IMR-90 (cell line): ENCODE data around the gene DOCK1. TPM values are rescaled to one million over a fixed set of nuclear protein-coding genes. Genes with fewer than 3 reads are reported as not detected.

Experiments used
- ATAC-seq: fragments of 200-7000 bp; cut with Tn5 transposase; 2 replicates; pipeline ENCODE4 v1.9.1; 2020; ENCODE audit warnings: low read depth, mild to moderate bottlenecking, moderate library complexity
- BruUV-seq: library from RNA; stranded (reverse); fragments of 400-500 nt; replicated peaks from 2 replicates; lab custom pipeline; 2021; lab: Mats Ljungman, UMichigan
- CTCF ChIA-PET: fragments of 300-600 bp; formaldehyde crosslinking; extraction: SDS; loops from one replicate; lab custom pipeline; 2021; ENCODE audit warnings: antibody characterized with exemption; lab: Yijun Ruan, JAX
- POLR2A ChIA-PET: fragments of 300-600 bp; sonication (Branson Sonifier 250); formaldehyde crosslinking; loops from one replicate; lab custom pipeline; 2022; ENCODE audit warnings: antibody characterized with exemption; ENCODE audit not compliant: unreplicated experiment; lab: Charles Lee
- DNase-seq: peaks from one replicate; pipeline ENCODE4 v3.0.0; 2013
- H2AFZ ChIP-seq: replicated peaks from 2 replicates; pipeline ENCODE3; 2013; ENCODE audit warnings: low read length, mild to moderate bottlenecking; ENCODE audit not compliant: poor library complexity
- H2AK5ac ChIP-seq: 2 replicates; pipeline ENCODE4 v1.6.1; 2013; ENCODE audit warnings: low read depth, low read length, inconsistent platforms
- H2AK9ac ChIP-seq: replicated peaks from 2 replicates; pipeline ENCODE3; 2013; ENCODE audit warnings: mild to moderate bottlenecking, low read depth, low read length, moderate library complexity; ENCODE audit not compliant: poor library complexity
- H2BK120ac ChIP-seq: 2 replicates; pipeline ENCODE4 v1.6.1; 2013; ENCODE audit warnings: low read depth, low read length, inconsistent platforms
- H2BK15ac ChIP-seq: 3 replicates; pipeline ENCODE4 v1.6.1; 2013; ENCODE audit warnings: low read depth, low read length, inconsistent platforms
- H2BK20ac ChIP-seq: 2 replicates; pipeline ENCODE4 v1.6.1; 2013; ENCODE audit warnings: low read depth, mild to moderate bottlenecking, inconsistent platforms, low read length, moderate library complexity
- H2BK5ac ChIP-seq: 2 replicates; pipeline ENCODE4 v1.6.1; 2013; ENCODE audit warnings: mild to moderate bottlenecking, low read depth, low read length, inconsistent platforms; ENCODE audit not compliant: poor library complexity, severe bottlenecking
- H3K14ac ChIP-seq: replicated peaks from 2 replicates; pipeline ENCODE4 v1.6.1; 2013; ENCODE audit warnings: low read depth, low read length, inconsistent platforms
- H3K18ac ChIP-seq: 2 replicates; pipeline ENCODE4 v1.6.1; 2013; ENCODE audit warnings: low read depth, low read length, control low read depth
- H3K23ac ChIP-seq: 2 replicates; pipeline ENCODE4 v1.6.1; 2013; ENCODE audit warnings: low read depth, low read length, inconsistent platforms
- H3K27ac ChIP-seq: 2 replicates; pipeline ENCODE4 v1.5.1; 2013; ENCODE audit warnings: mild to moderate bottlenecking, control low read depth, low read length; ENCODE audit not compliant: insufficient read depth
- H3K27me3 ChIP-seq: 2 replicates; pipeline ENCODE4 v1.6.1; 2013; ENCODE audit warnings: low read length; ENCODE audit not compliant: control insufficient read depth, insufficient read depth
- H3K36me3 ChIP-seq: 2 replicates; pipeline ENCODE4 v1.6.1; 2013; ENCODE audit warnings: low read length, mixed read lengths; ENCODE audit not compliant: control insufficient read depth, insufficient read depth
- H3K4ac ChIP-seq: 2 replicates; pipeline ENCODE4 v1.6.1; 2013; ENCODE audit warnings: low read depth, low read length, inconsistent platforms
- H3K4me1 ChIP-seq: 2 replicates; pipeline ENCODE4 v1.6.1; 2013; ENCODE audit warnings: low read length, mixed read lengths; ENCODE audit not compliant: control insufficient read depth, insufficient read depth
- H3K4me2 ChIP-seq: 2 replicates; pipeline ENCODE4 v1.6.1; 2013; ENCODE audit warnings: low read depth, mild to moderate bottlenecking, control low read depth, low read length, moderate library complexity
- H3K4me3 ChIP-seq: 2 replicates; pipeline ENCODE4 v1.5.1; 2013; ENCODE audit warnings: low read depth, mild to moderate bottlenecking, control low read depth, low read length, moderate library complexity; ENCODE audit not compliant: insufficient read depth
- H3K56ac ChIP-seq: 2 replicates; pipeline ENCODE4 v1.6.1; 2013; ENCODE audit warnings: low read length, inconsistent platforms; ENCODE audit not compliant: insufficient read depth; ENCODE audit errors: extremely low read depth
- H3K79me1 ChIP-seq, 2 experiments: 2 replicates each; pipeline ENCODE4 v1.6.1; 2013; ENCODE audit warnings: low read length in 2 of 2, inconsistent platforms in 1 of 2, low read depth in 1 of 2
- H3K9ac ChIP-seq: 2 replicates; pipeline ENCODE4 v1.6.1; 2013; ENCODE audit warnings: low read depth, low read length, control low read depth
- H3K9me1 ChIP-seq: 2 replicates; pipeline ENCODE4 v1.6.1; 2013; ENCODE audit warnings: low read length, inconsistent platforms; ENCODE audit not compliant: insufficient read depth
- H3K9me3 ChIP-seq: 2 replicates; pipeline ENCODE4 v1.6.1; 2013; ENCODE audit warnings: low read length; ENCODE audit not compliant: control insufficient read depth, insufficient read depth
- H4K20me1 ChIP-seq: 2 replicates; pipeline ENCODE4 v1.6.1; 2013; ENCODE audit warnings: low read length, inconsistent platforms; ENCODE audit not compliant: insufficient read depth
- H4K5ac ChIP-seq: 2 replicates; pipeline ENCODE4 v1.6.1; 2013; ENCODE audit warnings: mild to moderate bottlenecking, low read depth, low read length, control low read depth
- H4K8ac ChIP-seq, 2 experiments: 2 replicates each; pipeline ENCODE4 v1.6.1; 2013; ENCODE audit warnings: low read depth in 2 of 2, low read length in 2 of 2, control low read depth in 1 of 2, inconsistent platforms in 1 of 2
- H4K91ac ChIP-seq: 2 replicates; pipeline ENCODE4 v1.6.1; 2013; ENCODE audit warnings: low read depth, low read length, inconsistent platforms; ENCODE audit not compliant: insufficient read depth
- BHLHE40 ChIP-seq: fragments of 150-350 bp; IDR thresholded peaks from 2 replicates; pipeline ENCODE4 v1.6.1; 2016; ENCODE audit warnings: mild to moderate bottlenecking, low read depth, low read length
- CHD1 ChIP-seq: IDR thresholded peaks from 2 replicates; pipeline ENCODE4 v1.6.1; 2012; ENCODE audit warnings: low read depth, low read length, improper control_type of control experiment
- CTCF ChIP-seq: conservative IDR thresholded peaks from 2 replicates; pipeline ENCODE4 v1.5.1; 2012; ENCODE audit warnings: mild to moderate bottlenecking, low read depth, low read length, improper control_type of control experiment
- MAZ ChIP-seq: IDR thresholded peaks from 2 replicates; pipeline ENCODE4 v1.6.1; 2012; ENCODE audit warnings: low read depth, mild to moderate bottlenecking, low read length, improper control_type of control experiment, moderate library complexity, borderline replicate concordance
- MXI1 ChIP-seq: IDR thresholded peaks from 2 replicates; pipeline ENCODE4 v1.6.1; 2012; ENCODE audit warnings: low read depth, mild to moderate bottlenecking, low read length, moderate library complexity, borderline replicate concordance
- NFE2L2 ChIP-seq: fragments of 150-350 bp; IDR thresholded peaks from 2 replicates; pipeline ENCODE4 v1.6.1; 2016; ENCODE audit warnings: low read depth, mild to moderate bottlenecking, low read length
- POLR2A ChIP-seq: IDR thresholded peaks from 2 replicates; pipeline ENCODE4 v1.6.1; 2012; ENCODE audit warnings: mild to moderate bottlenecking, low read depth, low read length
- RAD21 ChIP-seq: IDR thresholded peaks from 2 replicates; pipeline ENCODE4 v1.6.1; 2012; ENCODE audit warnings: low read length, improper control_type of control experiment
- RCOR1 ChIP-seq: IDR thresholded peaks from 2 replicates; pipeline ENCODE4 v1.6.1; 2012; ENCODE audit warnings: mild to moderate bottlenecking, low read length, improper control_type of control experiment; ENCODE audit not compliant: insufficient replicate concordance
- RFX5 ChIP-seq: IDR thresholded peaks from 2 replicates; pipeline ENCODE4 v1.8.0; 2012; ENCODE audit warnings: low read depth, mild to moderate bottlenecking, low read length, moderate library complexity
- SMC3 ChIP-seq: fragments of 150-350 bp; IDR thresholded peaks from 2 replicates; pipeline ENCODE4 v1.6.1; 2016; ENCODE audit warnings: low read depth, mild to moderate bottlenecking, antibody characterized with exemption, low read length, moderate library complexity
- USF2 ChIP-seq: fragments of 150-350 bp; IDR thresholded peaks from 2 replicates; pipeline ENCODE4 v1.6.1; 2017; ENCODE audit warnings: mild to moderate bottlenecking, antibody characterized with exemption, low read length, low read depth
- WGBS, 2 experiments: methylation state at CpG; one replicate each; pipeline versions ENCODE4 v1.1.5 to v1.1.7; 2013; ENCODE audit warnings: missing lambda C conversion rate in 2 of 2; ENCODE audit not compliant: insufficient read length in 1 of 2; ENCODE audit errors: extremely low coverage in 2 of 2; 5-methylcytosine and 5-hydroxymethylcytosine counted together
- dilution Hi-C: fragments of 300-500 bp; cut with HindIII; formaldehyde crosslinking; loops from one replicate; pipeline ENCODE4 v1.14.3; 2018; ENCODE audit warnings: low sequenced_read_pairs; ENCODE audit not compliant: unreplicated experiment
- in situ Hi-C: fragments of 300-500 bp; cut with MboI; formaldehyde crosslinking; loops from 3 replicates; pipeline ENCODE4 v1.14.3; 2019; ENCODE audit warnings: low sequenced_read_pairs, inconsistent platforms, mixed read lengths
- intact Hi-C: fragments of 100-400 bp; cut with micrococcal nuclease; formaldehyde crosslinking; loops from 2 replicates; pipeline ENCODE4 v1.10.0; 2022
- polyA plus RNA-seq, 3 experiments: library from polyadenylated mRNA; depleted of rRNA; stranded (reverse); fragments of >200 nt; gene quantifications; 2 replicates each; pipeline ENCODE4 v1.2.3, GENCODE V29; 2012; ENCODE audit warnings: low replicate concordance in 1 of 3
- total RNA-seq: library from RNA; depleted of rRNA; stranded (reverse); fragments of >200 nt; gene quantifications from 2 replicates; pipeline ENCODE4 v1.2.3, GENCODE V29; 2012

DOCK1 gene
- total and polyA plus RNA-seq, 2 of the 4 experiments (the other 2 are of a cell fraction), result 28.2 to 71.0 TPM

- CTCF ChIA-PET, result no interaction called here
- 100% methylated on average over 1 of the region's 6 CpGs; no CpG with 5 or more reads in 1 of the 2 experiments for WGBS, 2 experiments
These were observed 581.1 kb downstream of the DOCK1 start for GRCh38 chr10:127486355-127486754.

More at GRCh38 chr10:127486355-127486754, 581.1 kb downstream of the DOCK1 start:
- Histone ChIP-seq H3K79me1 (no peaks in the 10 kb centered on the region), H3K56ac (no peak overlapping the region), H3K4me1 (no peaks in the 10 kb centered on the region), H3K4ac (no peak overlapping the region), H3K23ac (no peak overlapping the region), H2BK5ac (no peak overlapping the region), H2AK9ac (no peak overlapping the region), H3K9ac (no peak overlapping the region), H3K9me1 (no peaks in the 10 kb centered on the region), H2AK5ac (no peak overlapping the region), H3K27me3 (no peaks in the 10 kb centered on the region; the same call in 1 of the 2 replicates), H2BK15ac (no peak overlapping the region), H3K4me3 (no peak overlapping the region), H2BK120ac (no peak overlapping the region), H4K20me1 (no peaks in the 10 kb centered on the region), H3K27ac (no peak overlapping the region), H3K9me3 (no peaks in the 10 kb centered on the region), H2AFZ (no peak overlapping the region), H3K14ac (no peak overlapping the region), H3K36me3 (no peaks in the 10 kb centered on the region), H2BK20ac (no peak overlapping the region), H4K91ac (no peak overlapping the region), H3K18ac (no peak overlapping the region), H3K4me2 (no peak overlapping the region), H4K8ac (no peak overlapping the region), H4K5ac (no peak overlapping the region)
- TF ChIP-seq POLR2A (no peak), NFE2L2 (no peak), MXI1 (no peak), BHLHE40 (no peak), RAD21 (no peak), RCOR1 (no peak), USF2 (no peak), MAZ (no peak), RFX5 (no peak), CTCF (no peak), SMC3 (no peak), CHD1 (no peak)
- DNase-seq, result no peak
- in situ Hi-C loops (no loop called here), dilution Hi-C loops (no loop called here), intact Hi-C loops (no loop called here)
- no TSS peak for BruUV-seq
- ATAC-seq, result no peak
- POLR2A ChIA-PET, result no interaction called here
